AG08395 (cell line): Measurements from ENCODE around the gene TFIP11.
"Not testable (repeated sequence)": the region's sequence is repeated elsewhere in the genome, so short reads cannot be mapped to it uniquely, and the experiment has no call there.

ENCODE experiments used
- DNase-seq: peaks from one replicate; pipeline ENCODE4 v3.0.0; 2012; ENCODE audit warnings: mixed read lengths, low spot score

The TFIP11 gene

DNA sequence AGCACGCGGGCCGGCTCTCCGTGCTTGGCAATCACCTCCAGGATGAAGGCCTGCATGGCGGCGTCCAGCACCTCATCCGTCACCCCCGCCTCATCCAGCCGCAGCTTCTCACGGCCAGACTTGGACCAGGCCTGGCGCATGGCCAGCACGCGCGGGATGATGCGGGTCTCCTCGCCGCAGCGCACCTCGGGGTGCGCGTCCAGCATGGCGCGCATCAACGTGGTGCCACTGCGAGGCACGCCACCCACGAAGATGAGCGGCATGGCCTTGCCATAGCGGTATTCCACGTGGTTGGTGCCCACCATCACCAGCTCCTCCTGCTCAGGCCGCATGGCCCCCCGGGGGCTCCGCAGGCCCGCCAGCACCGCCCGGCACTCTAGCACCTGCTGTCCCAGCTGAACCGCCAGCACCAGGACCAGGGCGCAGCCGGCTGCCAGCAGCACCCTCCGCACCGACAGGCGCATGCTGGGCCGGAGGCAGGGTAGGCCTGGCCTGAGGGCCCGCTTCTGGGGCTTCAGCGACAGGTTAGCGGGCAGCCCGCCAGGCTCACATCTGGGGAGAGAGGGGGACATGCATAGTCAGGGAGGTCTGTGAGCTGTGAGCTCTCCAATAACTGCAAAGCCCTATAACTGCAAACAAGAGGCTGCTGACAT is 29.0 kb upstream of the TFIP11 start:
- no peak for DNase-seq

DNA sequence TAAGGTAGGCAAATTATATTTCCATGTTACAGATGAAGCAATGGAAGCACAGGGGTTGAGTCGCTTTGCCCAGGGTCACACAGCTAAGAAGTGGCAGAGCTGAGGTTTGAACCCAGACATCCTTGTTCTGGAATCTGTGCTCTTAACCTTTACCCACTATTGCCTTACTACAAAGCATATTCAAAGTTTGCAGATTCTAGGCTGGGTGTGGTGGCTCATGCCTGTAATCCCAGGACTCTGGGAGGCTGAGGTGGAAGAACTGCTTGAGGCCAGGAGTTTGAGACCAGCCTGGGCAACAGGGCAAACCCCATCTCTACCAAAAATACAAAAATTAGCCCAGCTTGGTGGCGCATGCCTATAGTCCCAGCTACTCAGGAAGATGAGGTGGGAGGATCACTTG is 27.8 kb upstream of the TFIP11 start:
- DNase-seq: no peak

DNA sequence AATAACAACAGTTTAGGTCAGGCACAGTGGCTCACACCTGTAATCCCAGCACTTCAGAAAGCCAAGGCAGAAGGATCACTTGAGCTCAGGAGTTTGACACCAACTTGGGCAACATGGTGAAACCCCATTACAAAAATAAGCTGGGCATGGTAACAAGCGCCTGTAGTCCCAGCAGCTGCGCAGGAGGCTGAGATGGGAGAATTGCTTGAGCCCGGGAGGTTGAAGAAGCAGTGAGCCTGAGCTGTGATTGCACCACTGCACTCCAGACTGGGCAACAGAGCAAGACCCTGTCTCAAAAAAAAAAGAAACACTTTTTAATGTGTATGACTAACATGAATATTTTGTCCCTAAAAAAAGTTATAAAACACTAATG is 24.5 kb upstream of the TFIP11 start:
- no peak for DNase-seq

DNA sequence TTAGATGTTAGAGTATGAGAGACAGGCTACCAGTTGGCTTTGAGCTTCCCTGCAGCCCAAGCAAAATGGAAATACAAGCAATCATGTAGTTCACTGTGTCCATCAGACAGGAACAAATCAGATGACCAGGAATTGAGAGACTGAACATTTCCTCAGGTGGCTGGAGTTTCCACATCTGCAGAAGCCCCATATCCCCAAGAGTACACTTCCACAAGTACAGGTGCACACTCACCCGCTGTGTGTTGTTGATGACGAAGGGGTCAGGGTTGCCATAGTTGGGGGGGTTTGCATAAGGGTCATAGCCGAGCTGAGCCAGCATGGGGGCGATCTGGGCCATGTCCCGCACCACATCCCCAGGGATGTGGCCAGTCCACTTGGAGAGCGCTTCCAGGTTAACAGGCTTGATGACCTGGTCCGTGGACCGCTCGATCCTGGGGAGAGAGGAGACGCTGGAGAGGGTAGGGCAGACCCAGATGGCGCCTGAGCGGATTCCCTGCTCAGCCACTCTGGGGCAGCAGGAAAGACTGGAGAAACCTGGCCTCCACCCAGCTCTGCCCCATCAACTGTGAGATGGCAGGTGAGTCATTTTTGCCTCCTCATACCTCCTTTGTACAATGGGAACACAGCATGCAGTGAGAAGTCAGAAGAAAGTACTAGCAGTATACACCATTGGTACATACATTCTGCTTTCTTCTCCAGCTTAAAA is 23.9 kb upstream of the TFIP11 start:
- DNase-seq: no peak

DNA sequence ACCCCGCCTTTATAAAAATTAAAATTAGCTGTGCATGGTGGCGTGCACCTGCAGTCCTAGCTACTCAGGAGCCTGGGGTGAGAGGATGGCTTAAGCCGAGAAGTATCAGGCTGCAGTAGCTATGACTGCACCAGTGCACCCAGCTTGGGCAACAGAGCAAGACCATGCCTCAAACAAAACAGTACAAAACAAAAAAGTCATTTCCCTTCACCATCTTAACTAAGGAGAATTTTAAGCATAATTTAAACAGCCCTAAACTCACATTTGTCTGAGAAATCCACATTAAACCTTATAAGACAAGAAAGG is 23.3 kb upstream of the TFIP11 start:
- no peak for DNase-seq

DNA sequence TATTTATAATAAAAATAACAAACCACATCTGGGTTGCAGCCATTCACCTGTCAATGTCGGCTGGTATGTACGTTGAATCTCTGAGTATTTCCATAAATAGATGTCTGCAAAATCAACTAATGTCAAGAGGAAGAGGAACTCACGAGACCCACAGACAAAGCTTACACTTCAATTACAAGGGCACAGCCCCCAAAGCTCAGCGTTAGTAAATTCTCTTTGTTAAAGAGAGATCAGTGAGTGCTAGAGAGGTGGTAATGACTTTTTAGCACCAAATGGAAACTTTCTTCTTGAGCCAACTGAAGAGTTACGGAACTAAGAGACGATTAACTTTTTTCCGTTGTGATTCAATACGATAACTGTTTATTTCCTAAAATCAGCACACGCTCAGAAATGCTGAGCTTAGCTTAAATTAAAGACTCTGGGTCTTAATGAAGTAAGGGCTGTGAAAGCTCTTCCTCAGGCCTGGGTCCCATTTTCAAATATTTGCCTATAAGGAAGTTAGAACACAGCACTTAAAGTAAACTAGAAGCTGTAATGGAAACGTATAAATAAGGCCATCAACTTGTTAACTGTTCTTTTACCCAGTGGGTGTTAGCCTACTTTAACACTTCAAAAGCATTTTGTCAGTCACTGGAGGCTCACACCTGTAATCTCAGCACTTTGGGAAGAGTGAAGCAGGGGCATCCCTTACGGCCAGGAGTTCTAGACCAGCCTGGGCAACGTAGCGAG is 22.8 kb upstream of the TFIP11 start:
- no peak for DNase-seq

DNA sequence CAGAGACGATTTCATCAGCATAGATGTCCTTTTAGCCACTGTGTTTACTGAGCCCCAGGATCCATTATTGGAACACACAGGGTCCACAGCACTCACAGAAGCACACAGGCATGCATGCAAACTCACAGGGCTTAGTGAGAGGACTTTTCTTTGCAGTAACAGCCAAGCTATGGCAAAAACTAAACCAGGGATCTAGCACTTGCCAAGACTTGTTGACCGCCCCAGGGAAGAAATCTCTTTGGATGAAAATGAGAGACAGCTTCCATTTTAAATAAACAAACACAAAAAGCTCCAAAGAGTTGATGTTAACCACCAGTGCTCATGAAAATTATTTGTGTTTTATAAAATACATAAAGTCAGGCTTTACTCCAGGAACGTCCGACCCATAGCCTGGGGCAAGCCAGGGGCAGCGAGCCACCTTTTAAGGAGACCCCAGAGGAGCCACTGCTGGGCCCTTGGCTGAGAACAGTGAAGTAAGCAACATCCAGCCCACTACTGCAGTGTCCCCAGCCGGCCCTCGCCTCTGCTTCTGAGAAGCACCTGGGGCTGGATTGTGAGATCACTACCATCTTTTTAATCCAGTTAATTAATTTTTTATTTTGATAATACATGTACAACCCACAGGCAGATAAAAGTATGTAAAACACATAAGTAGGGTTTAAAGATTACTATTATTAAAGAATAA is 22.0 kb upstream of the TFIP11 start:
- no peak for DNase-seq

DNA sequence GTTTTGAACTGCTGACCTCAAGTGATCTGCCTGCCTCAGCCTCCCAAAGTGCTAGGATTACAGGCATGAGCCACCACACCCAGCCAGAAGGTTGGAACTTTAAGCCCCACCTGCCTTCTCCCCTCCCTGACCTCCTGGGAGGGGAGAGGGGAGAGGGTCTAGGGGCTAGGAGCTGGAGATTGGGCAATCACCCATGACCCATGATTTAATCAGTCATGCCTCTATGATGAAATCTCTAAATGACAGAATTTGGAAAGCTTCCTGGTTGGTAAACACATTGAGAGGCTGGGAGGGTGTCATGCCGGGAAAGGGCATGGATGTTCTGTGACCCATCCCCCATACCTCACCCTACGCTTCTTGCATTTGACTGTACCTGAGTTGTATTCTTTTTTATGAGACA is 17.1 kb upstream of the TFIP11 start:
- DNase-seq: peak; percentile 25

DNA sequence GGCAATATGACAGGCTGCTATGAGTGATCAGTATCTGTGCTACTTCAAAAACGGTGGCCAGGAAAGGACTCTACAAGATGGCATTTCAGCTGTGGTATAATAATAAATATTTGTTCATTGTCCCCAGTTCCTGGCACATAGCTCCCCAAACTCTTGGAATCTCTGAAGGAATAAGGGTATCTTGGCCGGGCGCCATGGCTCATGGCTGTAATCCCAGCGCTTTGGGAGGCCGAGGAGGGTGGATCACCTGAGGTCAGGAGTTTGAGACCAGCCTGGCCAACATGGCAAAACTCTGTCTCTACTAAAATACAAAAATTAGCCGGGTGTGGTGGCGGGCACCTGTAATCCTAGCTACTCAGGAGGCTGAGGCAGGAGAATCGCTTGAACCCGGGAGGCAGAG is 16.2 kb upstream of the TFIP11 start:
- not testable (repeated sequence) for DNase-seq

DNA sequence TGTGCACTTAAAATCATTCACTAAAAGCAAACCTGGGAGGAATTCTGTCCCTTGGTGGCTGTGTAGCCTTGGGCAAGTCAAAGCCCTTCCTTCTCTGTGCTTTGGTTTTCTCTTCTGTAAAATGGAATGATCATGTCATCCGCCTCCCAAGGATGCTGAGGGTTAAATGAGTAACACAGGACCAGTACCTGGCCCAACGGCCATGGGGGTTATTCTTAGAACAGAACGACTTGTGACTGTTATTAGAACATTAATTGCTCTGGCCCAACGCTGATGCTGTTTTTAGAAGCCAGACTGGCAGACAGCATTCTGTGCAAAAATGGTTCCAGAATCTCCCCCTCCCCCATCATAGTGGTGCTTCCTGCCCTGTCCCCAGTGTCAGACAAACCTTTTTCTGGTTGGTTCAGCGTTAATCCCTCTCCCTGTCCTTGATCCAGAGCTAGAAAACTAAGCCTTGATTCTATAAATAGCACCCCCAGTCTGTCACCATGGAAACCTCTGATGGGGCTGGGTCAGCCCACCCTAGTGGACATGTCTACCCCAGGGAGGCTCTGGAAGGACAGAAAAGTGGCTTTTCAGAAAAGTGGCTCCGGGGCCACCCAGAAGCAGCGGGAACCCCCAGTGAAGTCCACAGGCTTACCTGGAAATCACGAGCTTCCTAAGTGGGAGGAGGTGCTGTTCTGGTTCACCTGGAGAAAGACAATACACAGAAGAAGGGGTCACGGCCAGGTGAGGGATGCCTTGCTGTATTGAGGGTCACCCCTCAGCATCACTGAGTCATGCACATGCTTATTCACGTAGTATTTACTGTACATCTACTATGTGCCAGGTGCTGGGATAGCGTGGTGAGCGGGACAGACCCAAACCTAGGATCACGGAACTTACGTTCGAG is 15.5 kb upstream of the TFIP11 start:
- no peak for DNase-seq

DNA sequence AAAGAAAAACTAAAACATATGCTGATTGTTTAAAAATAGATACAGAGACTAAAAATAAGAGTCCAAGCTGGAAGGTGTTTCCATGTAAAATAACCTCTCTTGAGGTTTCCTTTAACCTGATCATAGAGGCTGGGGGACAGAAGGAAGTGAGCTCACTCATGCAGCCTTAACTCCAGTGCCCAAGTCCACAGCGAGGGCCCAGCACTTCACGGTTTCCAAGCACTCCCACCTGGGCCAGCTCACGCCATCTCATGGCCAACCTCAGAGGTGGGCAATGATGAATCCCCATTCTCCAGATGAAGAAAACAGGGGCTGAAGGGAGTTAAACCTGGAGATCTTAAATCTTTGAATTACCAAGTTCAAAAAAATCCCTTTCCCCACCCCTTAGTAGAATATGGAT is 14.9 kb upstream of the TFIP11 start:
- no peak for DNase-seq

DNA sequence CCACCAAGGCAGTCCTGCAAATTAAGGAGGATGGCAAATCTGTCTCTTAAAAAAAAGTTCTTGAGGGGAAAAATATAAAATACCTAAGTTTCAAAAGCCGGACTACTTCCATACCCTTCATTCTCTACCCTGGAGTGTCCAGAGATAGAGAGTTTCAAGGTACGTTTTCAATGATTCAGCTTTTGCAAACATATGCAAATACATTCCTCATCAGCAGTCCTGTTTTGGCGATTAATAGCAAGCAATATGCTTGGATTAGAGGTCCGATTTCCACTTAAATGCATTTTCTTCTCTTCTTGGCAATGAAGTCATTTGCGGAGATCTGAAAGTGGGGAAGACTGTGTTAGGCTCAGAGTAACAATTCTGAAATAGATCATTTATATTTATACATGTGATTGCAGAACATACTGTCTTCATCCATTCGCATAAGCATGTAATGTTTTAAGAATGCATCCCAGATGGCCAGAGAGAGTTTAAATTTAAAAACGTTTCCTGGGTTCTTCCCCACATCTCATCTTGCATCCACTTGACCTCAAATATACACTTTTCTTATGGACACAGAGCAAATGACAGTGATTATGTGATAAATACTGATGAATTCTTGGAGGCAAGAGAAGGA is 13.8 kb upstream of the TFIP11 start:
- DNase-seq: no peak

DNA sequence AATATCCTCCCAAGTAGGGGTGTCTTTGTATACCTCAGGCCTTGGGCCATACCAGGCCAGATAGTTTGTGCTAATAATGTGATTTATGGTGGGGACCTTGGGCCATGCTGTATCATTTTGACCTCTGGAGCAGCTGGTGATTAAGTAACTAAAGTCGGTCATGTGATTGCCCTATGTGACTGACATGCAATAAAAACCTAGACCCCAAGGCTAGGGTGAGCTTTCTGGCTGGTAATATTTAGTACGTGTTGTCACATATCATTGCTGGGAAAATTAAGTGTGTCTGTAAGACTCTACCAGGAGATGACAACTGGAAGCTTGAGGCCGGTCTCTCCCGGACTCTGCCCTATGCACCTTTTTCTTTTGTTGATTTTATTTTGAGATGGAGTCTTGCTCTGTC is 12.6 kb upstream of the TFIP11 start:
- DNase-seq: no peak

DNA sequence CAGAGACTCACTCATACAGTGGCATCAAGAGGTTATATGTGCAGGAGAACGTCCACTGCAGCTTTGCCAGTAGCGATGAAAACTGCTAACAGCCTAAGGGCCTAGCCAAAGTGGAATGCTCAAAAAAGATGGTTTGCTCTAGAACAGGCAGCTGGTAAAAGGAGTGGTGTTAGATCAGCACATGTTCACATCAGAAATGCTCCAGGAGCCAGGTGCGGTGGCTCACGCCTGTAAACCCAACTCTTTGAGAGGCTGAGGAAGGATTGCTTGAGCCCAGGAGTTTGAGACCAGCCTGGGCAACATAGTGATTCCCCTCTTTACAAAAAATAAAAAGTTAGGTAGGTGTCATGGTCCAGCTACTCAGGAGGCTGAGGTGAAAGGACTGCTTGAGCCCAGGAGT is 10.3 kb upstream of the TFIP11 start:
- no peak for DNase-seq

DNA sequence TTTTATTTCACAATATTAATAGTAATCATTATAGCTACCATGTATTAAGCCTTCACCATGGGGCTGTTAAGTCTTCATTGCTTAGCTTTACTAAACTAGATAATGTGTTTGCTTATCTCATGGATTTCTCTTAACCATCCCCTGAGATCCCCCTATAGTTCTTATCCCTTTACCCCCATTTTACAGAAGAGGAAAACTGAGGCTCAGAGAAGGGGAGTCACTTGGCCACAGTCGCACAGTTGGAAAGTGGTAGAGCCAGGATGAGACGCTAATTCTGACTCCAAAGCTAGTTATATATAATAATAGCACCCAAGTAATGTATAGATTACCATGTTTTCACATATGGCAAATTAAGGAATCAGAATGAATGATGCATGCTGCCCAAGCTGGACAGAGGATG is 9.7 kb upstream of the TFIP11 start:
- DNase-seq: no peak

DNA sequence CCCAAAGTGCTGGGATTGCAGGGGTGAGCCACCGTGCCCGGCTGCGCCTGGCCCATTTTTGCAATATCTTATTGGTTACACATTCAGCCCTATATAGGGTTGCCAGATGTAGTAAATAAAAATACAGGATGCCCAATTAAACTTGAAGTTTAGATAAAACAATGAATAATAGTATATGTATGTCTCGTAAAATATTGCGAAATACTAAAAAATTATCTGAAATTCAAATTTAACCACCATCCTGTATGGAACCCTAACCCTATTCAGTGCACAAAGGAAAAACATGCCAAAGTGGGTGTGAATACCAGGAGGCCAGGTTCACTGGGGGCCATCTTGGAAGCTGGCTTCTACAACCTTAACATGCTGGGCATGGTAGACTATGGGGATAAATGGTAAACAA is 5.2 kb upstream of the TFIP11 start:
- DNase-seq: no peak

DNA sequence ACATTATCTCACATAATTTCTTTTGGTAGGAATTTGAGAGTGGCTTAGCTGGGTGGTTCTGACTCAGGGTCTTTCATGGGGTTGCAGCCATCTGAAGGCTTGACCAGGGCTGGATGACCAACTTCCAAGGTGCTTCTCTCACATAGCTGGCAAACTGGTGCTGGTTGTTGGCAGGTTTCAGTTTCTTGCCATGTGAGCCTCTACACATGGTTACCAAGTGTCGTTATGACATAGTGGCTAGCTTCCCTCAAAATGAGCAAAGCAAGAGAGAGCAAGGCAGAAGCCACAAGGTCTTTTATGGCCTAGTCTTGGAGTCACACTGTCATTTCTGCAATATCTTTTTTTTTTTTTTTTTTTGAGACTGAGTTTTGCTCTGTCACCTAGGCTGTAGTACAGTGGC is 4.2 kb upstream of the TFIP11 start:
- DNase-seq: no peak

DNA sequence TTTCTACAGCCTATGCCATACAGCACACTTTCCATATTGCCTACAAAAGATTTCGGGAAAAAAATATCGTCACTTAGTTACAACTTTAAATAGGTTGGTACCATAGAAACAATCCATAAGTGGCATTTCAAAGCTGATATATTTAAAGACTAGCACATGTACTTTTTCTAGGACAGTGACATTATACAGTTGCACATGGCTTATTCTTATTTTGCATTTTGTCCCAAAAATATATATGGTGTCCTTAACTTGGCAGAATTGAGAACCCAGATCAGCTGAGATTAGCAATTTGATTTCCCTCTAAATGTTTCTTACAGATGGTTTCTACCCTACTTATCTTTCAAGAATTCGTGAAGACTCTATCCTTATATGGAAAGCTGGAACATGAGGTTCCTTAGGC is 3.7 kb upstream of the TFIP11 start:
- no peak for DNase-seq

DNA sequence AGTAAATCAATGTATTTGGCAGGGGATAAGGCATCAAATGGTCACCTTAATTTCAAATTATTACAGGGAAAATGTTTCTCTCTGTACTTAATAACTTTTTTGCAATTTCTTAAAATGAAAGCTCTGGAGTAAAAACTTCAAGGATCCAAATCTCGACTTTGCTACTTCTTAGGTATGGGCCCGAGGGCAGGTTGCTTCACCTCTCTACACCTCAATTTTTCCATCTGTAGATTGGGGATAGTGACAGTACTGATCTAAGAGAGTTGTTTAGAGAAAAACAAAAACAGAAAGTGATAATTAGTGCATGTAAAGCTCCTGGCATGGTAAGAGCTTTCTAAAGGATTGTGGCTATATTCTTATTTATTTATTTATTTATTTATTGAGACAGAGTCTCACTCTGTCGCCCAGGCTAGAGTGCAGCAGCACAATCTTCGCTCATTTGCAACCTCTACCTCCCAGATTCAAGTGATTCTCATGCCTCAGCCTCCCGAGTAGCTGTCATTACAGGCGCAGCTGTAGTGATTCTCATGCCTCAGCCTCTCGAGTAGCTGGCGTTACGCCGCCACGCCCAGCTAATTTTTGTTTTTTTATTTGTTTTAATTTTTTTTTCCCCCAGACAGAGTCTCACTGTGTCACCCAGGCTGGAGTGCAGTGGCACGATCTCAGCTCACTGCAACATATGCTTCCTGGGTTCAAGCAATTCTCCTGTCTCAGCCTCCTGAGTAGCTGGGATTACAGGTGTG is 2.3 kb upstream of the TFIP11 start:
- DNase-seq: no peak

DNA sequence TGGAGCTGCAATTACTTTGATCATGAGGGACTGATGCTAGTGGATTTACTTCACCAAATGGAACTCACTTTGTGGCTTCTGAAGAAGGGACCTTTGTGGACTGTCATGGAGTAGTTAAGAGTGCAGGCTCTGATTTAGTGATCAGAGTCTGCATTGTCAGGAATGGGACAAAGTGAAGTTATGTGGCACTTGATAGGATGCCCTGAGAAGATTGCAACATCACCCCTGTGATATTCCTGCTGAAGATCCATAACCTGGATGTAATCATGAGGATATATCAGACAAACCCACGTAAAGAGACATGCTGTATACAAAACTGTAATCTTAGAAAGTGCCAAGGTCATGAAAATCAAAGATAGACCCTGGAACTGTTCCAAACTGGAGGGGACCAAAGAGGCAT is 1.6 kb upstream of the TFIP11 start:
- no peak for DNase-seq

DNA sequence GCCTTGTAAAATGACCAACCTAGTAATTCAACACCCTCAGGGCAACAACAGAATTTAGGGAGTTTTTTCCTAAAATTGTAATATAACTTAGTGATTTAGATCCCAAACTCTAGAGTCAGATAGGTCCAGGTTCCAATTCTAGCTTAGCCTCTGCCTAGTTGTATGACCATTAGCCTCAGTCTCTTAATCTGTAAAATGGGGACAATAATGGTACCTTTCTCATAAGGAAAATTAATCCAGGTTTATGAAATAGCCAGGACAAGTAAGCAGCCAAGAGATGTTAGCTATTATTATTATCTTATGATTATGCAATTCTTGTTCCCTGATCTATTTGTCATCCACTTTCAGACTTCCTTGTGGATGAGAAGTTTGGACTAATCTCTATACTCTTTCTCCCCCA is 4.1 kb downstream of the TFIP11 start:
- DNase-seq: no peak
